Activated CD8-positive, alpha-beta memory T cell treated with anti-CD3 and anti-CD28 coated beads, Interleukin-2, amount 50 U/mL, for 1 hour (primary cell): ENCODE measurements around the gene OXA1L.
"Not testable (repeated sequence)": the region's sequence is repeated elsewhere in the genome, so short reads cannot be mapped to it uniquely, and the experiment has no call there.

Experiments used
- DNase-seq: peaks from one replicate; pipeline ENCODE4 v3.0.0-alpha.2; 2020; ENCODE audit errors: extremely low read depth

Gene OXA1L

DNA sequence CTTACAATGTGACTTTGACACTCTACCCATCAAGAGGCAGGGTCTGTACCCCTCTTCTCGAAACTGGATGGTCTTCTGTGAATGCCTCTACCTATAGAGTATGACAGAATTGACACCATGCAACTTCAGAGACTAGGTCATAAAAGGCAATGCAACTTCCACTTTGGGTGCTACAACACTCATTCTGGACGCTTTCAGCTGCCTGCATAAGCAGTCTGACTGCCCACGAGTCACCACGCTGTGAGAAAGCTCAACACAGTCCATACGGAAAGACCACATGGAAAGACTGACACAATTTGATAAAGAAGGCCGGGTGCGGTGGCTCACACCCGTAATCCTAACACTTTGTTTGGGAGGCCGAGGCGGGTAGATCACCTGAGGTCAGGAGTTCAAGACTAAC, 33.9 kb downstream of the OXA1L start:
- no peak for DNase-seq

DNA sequence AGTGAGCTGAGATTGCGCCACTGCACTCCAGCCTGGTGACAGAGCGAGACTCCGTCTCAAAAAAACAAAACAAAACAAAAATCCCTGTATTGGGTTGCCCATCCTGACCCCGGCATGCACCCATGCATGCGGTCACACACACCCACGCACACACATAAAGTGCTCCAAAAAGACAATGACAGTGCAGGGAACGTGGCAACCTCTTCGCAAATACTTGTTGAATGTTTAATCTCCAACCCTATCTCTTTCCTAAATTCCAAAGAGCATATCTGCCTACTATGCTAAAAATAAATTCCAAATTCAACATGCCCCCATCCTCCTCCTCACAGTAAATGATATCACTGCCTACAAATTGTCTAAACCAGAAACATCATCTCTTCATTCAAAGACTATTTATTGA, 35.2 kb downstream of the OXA1L start:
- no peak for DNase-seq

GRCh38 chr14:22802860-22803686, 36.6 kb downstream of the OXA1L start:
- no peak for DNase-seq

DNA sequence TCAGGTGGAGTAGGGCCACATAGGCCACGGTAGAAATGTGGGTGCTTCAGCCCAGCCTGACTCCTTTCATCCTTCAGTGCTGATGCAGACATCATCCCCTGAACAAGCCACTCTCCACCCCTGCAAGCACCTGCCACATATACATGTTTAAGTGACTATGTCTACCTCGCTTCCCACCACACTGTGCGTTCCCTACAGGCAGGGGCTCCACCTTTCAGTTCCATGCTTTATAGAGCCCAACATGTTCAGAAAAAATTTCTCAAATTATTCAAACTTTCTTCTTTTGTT, 37.1 kb downstream of the OXA1L start:
- DNase-seq = no peak

- DNase-seq = not testable (repeated sequence)
These were observed 38.7 kb downstream of the OXA1L start for GRCh38 chr14:22805235-22805634.

DNA sequence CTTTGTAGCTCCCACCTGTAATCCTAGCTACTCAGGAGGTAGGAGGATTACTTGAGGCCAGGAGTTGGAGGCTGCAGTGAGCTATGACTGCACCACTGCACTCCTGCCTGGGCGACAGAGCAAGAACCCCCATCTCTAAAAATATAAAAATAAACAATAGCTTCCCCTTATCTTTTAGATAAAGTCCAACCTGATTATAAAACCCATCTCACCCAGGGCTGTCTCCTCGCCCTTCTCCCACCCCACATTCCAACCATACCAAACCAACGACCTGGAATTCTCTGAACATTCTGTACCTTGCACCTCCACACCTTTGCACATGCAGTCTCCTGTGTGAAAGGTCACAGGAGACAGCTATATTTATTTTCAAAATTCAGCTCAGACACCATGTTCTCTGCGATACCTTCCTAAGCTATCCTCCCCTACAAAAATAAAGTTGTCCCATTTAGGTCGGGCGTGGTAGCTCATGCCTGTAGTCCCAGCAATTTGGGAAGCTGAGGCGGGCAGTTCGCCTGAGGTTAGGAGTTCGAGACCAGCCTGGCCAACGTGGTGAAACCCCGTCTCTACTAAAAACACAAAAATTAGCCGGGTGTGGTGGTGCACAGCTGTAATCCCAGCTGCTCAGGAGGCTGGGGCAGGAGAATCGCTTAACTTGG, 41.1 kb downstream of the OXA1L start:
- no peak for DNase-seq

DNA sequence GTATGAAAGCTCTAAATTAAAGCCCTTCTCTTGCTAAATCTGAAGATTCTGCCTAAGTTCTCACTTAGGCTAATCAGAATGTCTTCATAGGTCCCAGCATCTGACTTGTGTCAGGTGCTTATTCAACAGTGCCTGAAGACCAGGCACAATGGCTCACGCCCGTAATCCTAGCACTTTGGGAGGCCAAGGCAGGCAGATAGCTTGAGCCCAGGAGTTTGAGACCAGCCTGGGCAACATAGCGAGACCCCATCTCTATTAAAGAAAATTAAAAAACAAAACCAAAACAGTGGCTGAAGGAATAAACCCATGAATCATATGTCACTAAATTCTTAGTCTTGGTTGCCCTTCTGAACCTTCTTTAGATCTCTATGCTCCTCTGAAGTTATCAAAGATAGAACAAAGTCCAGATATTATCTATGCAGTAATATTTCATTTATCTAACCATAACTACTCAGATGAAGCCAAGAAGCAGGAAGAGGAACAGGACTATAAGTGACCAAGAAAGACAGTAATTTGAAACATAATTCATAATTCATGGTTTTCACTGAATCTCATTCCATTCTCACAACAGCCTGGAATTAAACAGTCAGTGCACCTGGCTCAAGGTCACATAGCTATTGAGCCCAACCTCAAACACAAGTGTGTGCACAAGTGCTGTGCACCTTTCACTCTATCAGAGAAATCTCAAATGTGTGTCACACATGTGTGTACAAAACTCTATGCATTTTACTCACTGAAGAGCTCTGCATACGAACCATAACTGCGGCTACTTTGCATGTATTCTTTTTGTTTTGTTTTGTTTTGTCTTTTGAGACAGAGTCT, 42.1 kb downstream of the OXA1L start:
- DNase-seq = no peak

DNA sequence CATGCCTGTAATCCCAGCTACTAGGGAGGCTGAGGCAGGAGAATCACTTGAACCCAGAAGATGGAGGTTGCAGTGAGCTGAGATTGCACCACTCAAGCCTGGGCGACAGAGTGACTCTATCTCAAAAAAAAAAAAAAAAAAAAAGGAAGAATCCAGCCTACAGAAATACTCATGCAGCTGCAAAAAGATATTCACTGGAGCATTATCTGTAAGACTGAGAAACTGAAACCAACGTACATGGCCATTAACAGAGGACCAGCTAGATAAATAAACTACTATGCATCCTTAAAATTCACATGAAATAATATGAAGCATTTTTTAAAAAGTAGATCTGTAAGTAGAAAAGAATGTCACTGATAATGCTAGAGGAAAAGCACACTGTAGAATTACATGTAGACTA, 45.2 kb downstream of the OXA1L start:
- DNase-seq = no peak

DNA sequence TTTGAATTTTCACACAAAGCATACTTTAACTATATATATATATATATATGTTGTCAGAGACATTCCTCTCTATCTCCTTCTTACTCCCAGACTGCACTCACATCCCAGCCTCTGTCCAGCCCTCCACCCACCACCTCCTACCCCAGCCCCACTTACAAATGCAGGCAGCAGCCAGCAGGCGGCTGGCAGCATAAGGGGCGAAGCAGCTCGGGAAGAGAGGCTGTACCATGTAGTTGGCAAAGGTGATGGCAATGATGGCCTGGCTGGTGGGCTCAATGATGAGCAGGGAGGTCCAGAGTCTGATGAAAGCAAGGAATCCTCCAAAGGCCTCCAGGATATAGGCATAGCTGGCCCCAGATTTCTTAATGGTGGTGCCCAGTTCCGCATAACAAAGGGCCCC, 46.3 kb downstream of the OXA1L start:
- no peak for DNase-seq

GRCh38 chr14:22813145-22813544, 46.7 kb downstream of the OXA1L start:
- no peak for DNase-seq

DNA sequence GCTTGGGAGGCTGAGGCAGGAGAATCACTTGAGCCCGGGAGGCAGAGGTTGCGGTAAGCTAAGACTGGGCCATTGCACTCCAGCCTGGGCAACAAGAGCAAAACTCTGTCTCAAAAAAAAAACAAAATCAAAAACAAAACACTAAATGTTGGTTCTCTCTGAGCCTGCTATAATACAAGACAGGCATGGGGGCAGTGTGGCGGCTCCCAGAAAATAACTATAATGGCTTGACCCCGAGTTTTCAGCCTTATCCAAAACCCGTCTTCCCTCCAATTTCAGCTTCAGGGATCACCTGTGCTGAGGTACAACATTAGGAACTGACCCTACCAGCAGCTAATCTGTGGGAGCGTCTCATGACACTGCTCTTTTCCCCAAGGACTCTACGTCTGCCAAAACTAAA, 47.9 kb downstream of the OXA1L start:
- no peak for DNase-seq

- DNase-seq = no peak
These were observed 48.6 kb downstream of the OXA1L start, which contains the start of gene SLC7A7 for GRCh38 chr14:22814941-22815713. Gene SLC7A7 (minus strand): TSS chr14:22815435. CDS start chr14:22813398, 2,037 bp downstream.

DNA sequence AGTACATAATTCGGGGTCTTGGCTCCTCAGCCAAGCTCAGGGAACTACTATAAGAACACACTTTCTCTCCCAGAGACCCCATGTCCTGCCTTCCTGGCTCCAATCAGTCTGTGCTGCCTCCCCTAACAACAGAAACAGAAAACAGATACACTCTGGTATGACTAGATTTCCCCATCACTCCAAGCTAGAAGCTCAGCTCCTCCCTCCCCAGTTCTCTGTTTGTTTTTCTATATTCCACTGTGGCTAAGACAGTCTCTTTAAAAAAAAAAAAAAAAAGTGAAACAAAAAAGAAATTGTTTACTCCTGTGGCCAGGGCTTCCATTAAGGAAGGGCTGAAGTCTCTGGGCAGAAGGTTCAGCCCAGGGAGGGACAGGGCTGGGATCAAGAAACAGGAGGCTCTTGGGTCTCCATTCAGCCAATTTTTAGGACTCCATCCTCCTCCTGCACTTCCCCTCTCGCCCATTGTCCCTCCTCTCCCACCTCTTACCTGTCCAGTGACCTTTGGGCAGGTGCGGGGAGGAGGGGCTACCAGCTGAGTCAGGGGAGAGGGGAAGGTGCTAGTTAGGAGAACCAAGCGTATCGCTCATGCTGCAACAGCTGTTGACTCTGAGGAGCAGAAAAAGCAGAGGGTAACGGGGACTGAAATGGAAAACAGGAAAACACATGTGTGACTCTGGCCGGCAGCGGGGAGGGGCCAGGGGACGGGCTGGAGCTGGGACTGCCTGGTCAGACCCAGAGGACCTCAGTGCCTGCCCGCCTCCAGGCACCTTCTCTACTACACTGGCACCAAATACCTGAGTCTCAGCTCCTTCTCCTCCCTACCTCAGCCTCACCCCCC, 52.9 kb downstream of the OXA1L start:
- no peak for DNase-seq

- DNase-seq = no peak
These were observed 54.2 kb downstream of the OXA1L start for GRCh38 chr14:22820731-22821130.

DNA sequence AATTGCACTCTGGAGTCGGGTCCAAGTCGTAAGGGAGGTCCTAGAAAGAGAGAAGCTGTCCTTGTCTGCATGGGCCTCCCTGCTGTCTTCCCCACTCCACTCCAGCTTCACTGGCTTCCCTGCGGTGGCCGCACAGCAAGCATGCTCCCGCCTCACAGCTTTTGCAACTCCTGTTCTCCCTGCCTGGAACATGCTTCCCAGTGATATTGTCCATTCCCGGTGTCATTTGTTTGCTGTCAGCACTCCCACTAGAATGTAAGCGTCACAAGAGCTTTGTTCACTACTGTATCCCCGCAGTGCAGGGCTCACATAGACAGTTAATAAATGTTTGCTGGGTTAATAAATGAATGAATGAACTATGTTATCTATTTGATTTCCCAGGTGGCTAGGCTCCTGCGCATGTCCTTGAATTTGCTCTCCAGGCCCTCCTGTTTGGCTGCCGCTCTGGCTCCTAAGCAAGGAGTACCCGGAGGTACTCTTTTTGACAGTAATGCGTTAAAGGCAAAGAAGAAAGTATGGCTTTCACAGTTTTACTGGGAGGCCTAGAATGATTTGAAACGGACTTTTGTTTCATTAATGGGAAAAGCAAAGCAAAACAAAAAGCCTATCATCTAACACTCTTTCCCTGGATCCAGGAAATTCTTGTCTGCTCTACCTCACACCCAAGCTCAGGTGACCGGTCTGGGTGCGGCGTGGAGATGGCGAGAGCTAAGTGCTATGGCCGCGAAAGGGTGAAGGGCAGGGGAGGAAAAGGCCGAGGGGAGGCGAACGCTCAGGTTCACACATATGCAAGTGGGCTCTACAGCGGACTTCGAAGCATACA, 54.9 kb downstream of the OXA1L start:
- DNase-seq = no peak

DNA sequence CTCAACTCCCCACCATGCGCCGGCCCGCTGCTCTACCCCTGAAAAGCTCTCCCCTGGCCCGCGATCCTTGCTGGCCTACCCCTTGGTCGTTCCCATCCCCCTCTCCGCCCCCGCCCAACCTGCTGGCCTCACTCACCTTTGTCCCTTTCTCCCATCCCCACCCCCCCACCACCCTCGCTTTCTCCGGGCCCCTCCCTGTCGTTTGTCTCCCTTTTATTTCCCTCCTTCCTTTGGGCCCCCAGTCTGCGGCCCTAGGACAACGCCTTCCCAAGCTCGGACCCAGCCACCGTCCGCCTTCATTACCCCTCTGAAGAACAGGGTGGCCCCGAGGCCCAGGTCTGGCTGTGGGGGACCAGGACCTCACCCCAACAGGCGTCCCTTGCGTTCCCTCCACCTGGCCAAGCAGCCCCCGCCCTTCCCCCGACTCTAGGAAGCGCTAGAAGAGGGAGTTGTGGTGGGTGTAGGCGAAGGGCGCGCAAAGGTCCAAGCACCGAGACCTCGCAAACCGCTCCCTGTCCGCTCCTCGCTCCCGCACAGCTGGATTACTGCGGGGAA, 55.6 kb downstream of the OXA1L start:
- DNase-seq = no peak
